PC-9 (cell line): ENCODE results near the gene COLEC11.

ENCODE experiments used
- CTCF ChIP-seq: fragments of 200-600 bp; sonication (generic); conservative IDR thresholded peaks from 2 replicates; pipeline ENCODE4 v1.6.1; 2017; ENCODE audit warnings: mixed run types, antibody characterized with exemption, mild to moderate bottlenecking, moderate library complexity
- EZH2 ChIP-seq: fragments of 200-600 bp; sonication (generic); IDR thresholded peaks from 2 replicates; pipeline ENCODE4 v1.8.0; 2017; ENCODE audit warnings: antibody characterized with exemption, low read depth

- no peak for TF ChIP-seq CTCF
- TF ChIP-seq EZH2 = no peak
Measured at GRCh38 chr2:3641841-3642421, 47.0 kb downstream of the COLEC11 start.
